ENCODE results near the gene CSRP3.

Gene CSRP3

DNA sequence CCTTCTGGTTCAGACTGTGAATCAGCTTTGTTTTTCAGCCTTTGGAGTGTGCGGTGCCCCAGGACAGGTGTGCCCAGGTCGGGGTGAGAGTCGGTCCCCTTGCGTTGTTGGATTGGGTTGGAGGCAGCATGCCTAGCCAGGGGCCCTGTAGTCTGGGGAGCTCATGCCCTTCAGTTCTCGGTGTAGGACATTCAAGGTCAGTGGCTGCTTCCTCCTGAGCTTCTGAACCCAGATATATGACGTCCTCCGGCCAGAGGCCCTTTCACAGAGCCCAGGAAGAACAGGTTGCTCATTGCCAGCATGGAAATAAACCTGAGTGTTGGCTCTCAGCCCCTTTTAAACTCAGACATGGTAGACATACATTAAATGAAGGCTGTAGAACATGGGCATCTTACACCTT, 2.7 kb downstream of the CSRP3 start:
- no peak overlapping the region for H3K4me3 ChIP-seq (ENCODE audit: low read depth, low read length)
- no peak for DNase-seq (ENCODE audit: low read depth)
- TF ChIP-seq MYC (IDR thresholded peaks at IDR 0.05; ENCODE audit: low read depth, low read length), result no peak

- TF ChIP-seq MYC (IDR thresholded peaks at IDR 0.05; ENCODE audit: low read depth, low read length), result no peak
- TF ChIP-seq POLR2A (IDR thresholded peaks at IDR 0.05; ENCODE audit: extremely low read depth, insufficient read length), result no peak
- TF ChIP-seq, protein P1, sequence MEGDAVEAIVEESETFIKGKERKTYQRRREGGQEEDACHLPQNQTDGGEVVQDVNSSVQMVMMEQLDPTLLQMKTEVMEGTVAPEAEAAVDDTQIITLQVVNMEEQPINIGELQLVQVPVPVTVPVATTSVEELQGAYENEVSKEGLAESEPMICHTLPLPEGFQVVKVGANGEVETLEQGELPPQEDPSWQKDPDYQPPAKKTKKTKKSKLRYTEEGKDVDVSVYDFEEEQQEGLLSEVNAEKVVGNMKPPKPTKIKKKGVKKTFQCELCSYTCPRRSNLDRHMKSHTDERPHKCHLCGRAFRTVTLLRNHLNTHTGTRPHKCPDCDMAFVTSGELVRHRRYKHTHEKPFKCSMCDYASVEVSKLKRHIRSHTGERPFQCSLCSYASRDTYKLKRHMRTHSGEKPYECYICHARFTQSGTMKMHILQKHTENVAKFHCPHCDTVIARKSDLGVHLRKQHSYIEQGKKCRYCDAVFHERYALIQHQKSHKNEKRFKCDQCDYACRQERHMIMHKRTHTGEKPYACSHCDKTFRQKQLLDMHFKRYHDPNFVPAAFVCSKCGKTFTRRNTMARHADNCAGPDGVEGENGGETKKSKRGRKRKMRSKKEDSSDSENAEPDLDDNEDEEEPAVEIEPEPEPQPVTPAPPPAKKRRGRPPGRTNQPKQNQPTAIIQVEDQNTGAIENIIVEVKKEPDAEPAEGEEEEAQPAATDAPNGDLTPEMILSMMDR (IDR thresholded peaks at IDR 0.05; ENCODE audit: low read depth, low read length), result no peak
- TF ChIP-seq, protein P2, sequence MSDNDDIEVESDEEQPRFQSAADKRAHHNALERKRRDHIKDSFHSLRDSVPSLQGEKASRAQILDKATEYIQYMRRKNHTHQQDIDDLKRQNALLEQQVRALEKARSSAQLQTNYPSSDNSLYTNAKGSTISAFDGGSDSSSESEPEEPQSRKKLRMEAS (IDR thresholded peaks at IDR 0.05; ENCODE audit: low read depth, low read length), result no peak
- H3K4me3 ChIP-seq (ENCODE audit: low read depth, low read length), result no peak overlapping the region
- DNase-seq (ENCODE audit: low read depth), result no peak
Observed at GRCh38 chr11:19196432-19196831, 5.4 kb downstream of the CSRP3 start.

GRCh38 chr11:19194620-19195308, 7.0 kb downstream of the CSRP3 start:
- no peak overlapping the region for H3K4me3 ChIP-seq (ENCODE audit: low read depth, low read length)
- no peak for DNase-seq (ENCODE audit: low read depth)
- TF ChIP-seq, protein P2 (IDR thresholded peaks at IDR 0.05; ENCODE audit: low read depth, low read length), result no peak
- TF ChIP-seq, protein P1 (IDR thresholded peaks at IDR 0.05; ENCODE audit: low read depth, low read length), result no peak
- TF ChIP-seq MYC (IDR thresholded peaks at IDR 0.05; ENCODE audit: low read depth, low read length), result no peak
- TF ChIP-seq POLR2A (IDR thresholded peaks at IDR 0.05; ENCODE audit: extremely low read depth, insufficient read length), result no peak

- DNase-seq (ENCODE audit: low read depth), result no peak
- H3K4me3 ChIP-seq (ENCODE audit: low read depth, low read length), result no peak overlapping the region
- TF ChIP-seq MYC (IDR thresholded peaks at IDR 0.05; ENCODE audit: low read depth, low read length), result no peak
- TF ChIP-seq, protein P2 (IDR thresholded peaks at IDR 0.05; ENCODE audit: low read depth, low read length), result no peak
- TF ChIP-seq POLR2A (IDR thresholded peaks at IDR 0.05; ENCODE audit: extremely low read depth, insufficient read length), result no peak
- TF ChIP-seq, protein P1 (IDR thresholded peaks at IDR 0.05; ENCODE audit: low read depth, low read length), result no peak
Observed at GRCh38 chr11:19193916-19194315, 7.9 kb downstream of the CSRP3 start.

GRCh38 chr11:19191530-19192169, 10.1 kb downstream of the CSRP3 start:
- no peak overlapping the region for H3K4me3 ChIP-seq (ENCODE audit: low read depth, low read length)
- TF ChIP-seq, protein P2 (IDR thresholded peaks at IDR 0.05; ENCODE audit: low read depth, low read length), result no peak
- TF ChIP-seq, protein P1 (IDR thresholded peaks at IDR 0.05; ENCODE audit: low read depth, low read length), result no peak
- TF ChIP-seq POLR2A (IDR thresholded peaks at IDR 0.05; ENCODE audit: extremely low read depth, insufficient read length), result no peak
- no peak for TF ChIP-seq MYC (IDR thresholded peaks at IDR 0.05; ENCODE audit: low read depth, low read length)
- DNase-seq (ENCODE audit: low read depth), result no peak

DNA sequence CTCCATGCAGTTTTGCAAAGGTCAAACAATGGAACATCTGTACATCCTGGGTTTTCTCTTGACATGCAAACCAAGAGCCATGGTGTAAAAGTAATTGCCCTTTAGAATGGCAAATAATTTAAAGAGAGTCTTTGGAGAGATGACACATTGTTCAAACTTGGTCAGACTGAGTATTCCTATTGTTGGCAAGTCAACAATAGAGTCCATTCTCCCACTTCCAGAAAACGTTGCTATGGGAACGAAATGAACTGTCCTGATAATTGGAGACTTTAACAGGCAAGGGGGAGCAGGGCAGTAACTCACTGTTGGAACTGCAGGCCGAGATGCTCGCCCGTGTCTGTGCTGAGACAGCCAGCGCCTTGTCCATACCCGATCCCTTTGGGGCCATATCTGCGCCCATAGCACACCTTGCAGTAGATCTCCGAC, 13.9 kb downstream of the CSRP3 start:
- no peak for DNase-seq (ENCODE audit: low read depth)

More for the DNA sequence above, 13.9 kb downstream of the CSRP3 start:
- TF ChIP-seq, protein P1 (IDR thresholded peaks at IDR 0.05; ENCODE audit: low read depth, low read length), result no peak
- TF ChIP-seq MYC (IDR thresholded peaks at IDR 0.05; ENCODE audit: low read depth, low read length) (no peak), POLR2A (IDR thresholded peaks at IDR 0.05; ENCODE audit: extremely low read depth, insufficient read length) (no peak)
- TF ChIP-seq, protein P2 (IDR thresholded peaks at IDR 0.05; ENCODE audit: low read depth, low read length), result no peak
- H3K4me3 ChIP-seq (ENCODE audit: low read depth, low read length), result no peak overlapping the region
